Dendritic cell treated with granulocyte-macrophage colony-stimulating factor and Interleukin-4, amounts not matched to agents 40 ng/mL and 50 ng/mL, for 4 days (primary cell): ENCODE data around the gene CCL27.

Experiments
- H3K27ac Mint-ChIP-seq: one replicate; pipeline ENCODE4 v1.8.0; 2022; ENCODE audit warnings: mild to moderate bottlenecking, mixed read lengths
- H3K27me3 Mint-ChIP-seq: one replicate; pipeline ENCODE4 v1.8.0; 2022; ENCODE audit warnings: mild to moderate bottlenecking, mixed read lengths
- H3K36me3 Mint-ChIP-seq: one replicate; pipeline ENCODE4 v1.8.0; 2022; ENCODE audit warnings: low read depth, mixed read lengths
- H3K4me1 Mint-ChIP-seq: one replicate; pipeline ENCODE4 v1.8.0; 2022; ENCODE audit warnings: low read depth, mixed read lengths
- H3K4me3 Mint-ChIP-seq: one replicate; pipeline ENCODE4 v1.8.0; 2022; ENCODE audit warnings: mild to moderate bottlenecking, moderate library complexity, mixed read lengths
- H3K9me3 Mint-ChIP-seq: one replicate; pipeline ENCODE4 v1.8.0; 2022; ENCODE audit warnings: mixed read lengths
- intact Hi-C: fragments of 100-400 bp; cut with micrococcal nuclease; formaldehyde crosslinking; loops from one replicate; pipeline ENCODE4 v1.15.0; 2022

Gene CCL27

DNA sequence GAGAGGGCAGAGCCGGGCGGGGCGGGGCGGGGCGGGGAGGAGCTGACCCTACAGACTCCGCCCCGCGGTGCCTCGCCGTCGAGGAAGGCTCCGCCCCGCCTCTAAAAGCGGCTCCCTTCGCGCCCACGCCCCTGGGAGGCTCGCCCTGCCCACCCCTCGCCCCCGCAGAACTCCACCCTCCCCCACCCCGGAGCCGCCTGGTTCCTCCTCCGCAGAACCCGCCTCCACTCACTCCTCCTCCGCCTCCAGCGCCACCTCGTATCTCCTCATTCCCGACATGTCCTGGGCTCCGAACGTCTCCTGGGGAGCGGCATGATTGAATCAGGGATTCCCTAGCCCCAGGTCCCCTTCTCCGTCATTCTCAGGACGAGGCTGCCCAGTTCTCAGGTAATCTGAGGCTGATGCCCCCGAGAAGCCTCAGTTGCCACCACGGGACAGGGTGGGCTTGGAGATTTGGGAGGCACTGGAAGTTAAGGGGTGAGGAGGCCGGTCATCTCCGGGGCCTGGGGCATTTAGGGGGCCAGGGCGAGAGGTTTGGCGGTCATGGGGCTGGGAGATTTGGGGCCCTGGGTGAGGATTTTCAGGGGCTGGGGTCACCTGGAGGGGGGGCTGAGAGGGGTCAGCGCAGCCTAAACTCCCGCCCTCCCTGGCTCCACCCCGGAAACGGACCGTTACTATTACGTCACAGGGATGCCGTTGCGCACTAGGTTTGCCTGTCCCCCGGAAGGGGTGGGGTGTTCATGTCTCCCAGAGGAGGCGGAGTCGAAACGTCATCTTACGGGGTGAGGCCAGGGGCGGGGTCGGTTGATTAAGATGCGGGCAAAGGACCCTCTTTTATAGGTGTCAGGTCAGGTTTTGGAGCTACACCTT is 3.2 kb upstream of the CCL27 start:
- H3K4me1 Mint-ChIP-seq = peaks cover 35% of the 10 kb centered on the region

DNA sequence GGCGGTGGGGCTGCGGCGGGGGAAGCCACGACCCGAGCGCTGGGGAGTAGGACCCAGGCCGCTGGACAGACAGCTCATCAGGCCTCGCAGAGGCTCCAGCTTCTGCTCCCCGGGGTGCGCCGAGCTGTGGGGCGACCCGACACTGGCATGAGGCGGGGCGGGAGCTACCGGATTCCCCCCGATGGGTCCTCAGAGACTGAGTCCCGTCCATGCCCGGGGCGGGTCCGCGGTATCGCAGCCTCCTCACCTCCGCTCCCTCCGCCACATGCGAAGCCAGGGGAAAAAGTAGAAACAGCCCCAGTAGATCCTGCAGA is 2.6 kb upstream of the CCL27 start:
- peaks cover 35% of the 10 kb centered on the region for H3K4me1 Mint-ChIP-seq
- peak overlapping the region; percentile 91 for H3K27ac Mint-ChIP-seq
- no peaks in the 10 kb centered on the region for H3K27me3 Mint-ChIP-seq
- H3K4me3 Mint-ChIP-seq = peak overlapping the region; percentile 81
- H3K36me3 Mint-ChIP-seq = peaks cover 10% of the 10 kb centered on the region
- intact Hi-C loops = loop anchor here (1.0 to 5.0 kb wide), 2 partner anchors 28 to 407 kb away; partner anchors contain the start of genes SIGMAR1 and VCP
- H3K9me3 Mint-ChIP-seq = peaks cover 11% of the 10 kb centered on the region

More for the DNA sequence above, 3.2 kb upstream of the CCL27 start:
- H3K27me3 Mint-ChIP-seq = no peaks in the 10 kb centered on the region
- intact Hi-C loops = loop anchor here (1.0 to 5.0 kb wide), 2 partner anchors 28 to 407 kb away; partner anchors contain the start of genes SIGMAR1 and VCP
- H3K4me3 Mint-ChIP-seq = peak overlapping the region; percentile 81
- peak overlapping the region; percentile 91 for H3K27ac Mint-ChIP-seq
- peaks cover 11% of the 10 kb centered on the region for H3K9me3 Mint-ChIP-seq
- peaks cover 10% of the 10 kb centered on the region for H3K36me3 Mint-ChIP-seq

DNA sequence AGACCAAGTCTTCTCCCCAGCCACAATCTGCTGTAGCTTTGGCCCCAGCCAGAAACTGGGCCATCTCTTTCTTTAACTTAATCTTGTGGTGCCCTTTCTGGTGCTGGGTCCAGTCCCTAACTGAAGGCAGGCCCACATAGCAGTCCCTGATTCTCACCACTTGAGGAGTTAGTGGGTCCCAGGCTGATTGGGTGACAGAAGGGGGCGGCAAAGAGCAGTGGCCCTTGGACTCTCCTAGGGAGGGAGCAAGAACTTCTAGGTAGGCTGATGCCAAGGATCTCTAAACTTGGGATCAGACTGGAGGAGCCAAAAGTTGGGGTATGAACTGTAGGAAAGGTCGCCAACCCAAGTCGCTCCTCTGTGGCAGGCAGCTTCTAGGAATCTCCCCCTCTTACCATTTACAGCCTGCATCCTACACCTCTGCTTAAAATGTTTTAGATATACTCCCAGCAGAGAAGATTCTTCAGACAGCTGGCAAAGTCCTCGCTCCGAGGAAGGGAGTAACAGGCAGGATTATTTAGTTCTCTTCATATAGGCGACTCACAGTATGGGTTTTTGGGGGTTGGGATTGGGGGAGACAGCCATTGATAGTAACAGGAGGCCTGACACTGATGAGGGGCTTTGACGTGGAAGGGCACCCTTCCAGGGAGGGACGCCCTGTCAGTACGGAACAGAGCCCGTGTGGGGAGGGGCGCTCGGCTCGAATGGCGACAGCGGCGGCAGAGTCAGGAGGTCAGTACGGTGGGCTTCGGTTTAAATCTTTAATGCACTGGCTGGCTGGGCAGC is 2.0 kb upstream of the CCL27 start:
- Mint-ChIP-seq H3K9me3 (peaks cover 8% of the 10 kb centered on the region), H3K4me1 (peaks cover 35% of the 10 kb centered on the region), H3K36me3 (peaks cover 9% of the 10 kb centered on the region), H3K27me3 (no peaks in the 10 kb centered on the region), H3K27ac (peak overlapping the region; percentile 91), H3K4me3 (peak overlapping the region; percentile 81)
- intact Hi-C loops = loop anchor here (1.0 to 5.0 kb wide), 3 partner anchors 17 to 408 kb away; partner anchors contain the start of genes SIGMAR1 and VCP

DNA sequence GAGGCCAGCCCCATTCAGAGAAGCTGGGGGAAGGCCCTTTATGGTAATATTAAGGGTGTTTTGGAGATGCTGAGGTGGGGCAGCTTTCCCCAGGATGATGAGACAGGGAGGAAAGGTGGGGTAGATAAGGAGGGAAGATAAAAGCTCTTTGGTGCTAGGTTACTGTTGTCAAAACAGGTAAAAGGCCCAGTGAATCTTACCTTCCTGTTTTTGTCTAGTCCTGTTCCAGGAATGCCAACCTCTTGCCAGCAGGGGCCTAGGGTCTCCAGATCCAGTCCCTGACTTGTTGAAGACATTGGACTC is 797 bp upstream of the CCL27 start:
- H3K9me3 Mint-ChIP-seq = no peaks in the 10 kb centered on the region
- H3K4me3 Mint-ChIP-seq = no peak overlapping the region
- intact Hi-C loops = no loop called here
- H3K36me3 Mint-ChIP-seq = no peaks in the 10 kb centered on the region
- no peak overlapping the region for H3K27ac Mint-ChIP-seq
- peaks cover 35% of the 10 kb centered on the region for H3K4me1 Mint-ChIP-seq
- H3K27me3 Mint-ChIP-seq = no peaks in the 10 kb centered on the region

DNA sequence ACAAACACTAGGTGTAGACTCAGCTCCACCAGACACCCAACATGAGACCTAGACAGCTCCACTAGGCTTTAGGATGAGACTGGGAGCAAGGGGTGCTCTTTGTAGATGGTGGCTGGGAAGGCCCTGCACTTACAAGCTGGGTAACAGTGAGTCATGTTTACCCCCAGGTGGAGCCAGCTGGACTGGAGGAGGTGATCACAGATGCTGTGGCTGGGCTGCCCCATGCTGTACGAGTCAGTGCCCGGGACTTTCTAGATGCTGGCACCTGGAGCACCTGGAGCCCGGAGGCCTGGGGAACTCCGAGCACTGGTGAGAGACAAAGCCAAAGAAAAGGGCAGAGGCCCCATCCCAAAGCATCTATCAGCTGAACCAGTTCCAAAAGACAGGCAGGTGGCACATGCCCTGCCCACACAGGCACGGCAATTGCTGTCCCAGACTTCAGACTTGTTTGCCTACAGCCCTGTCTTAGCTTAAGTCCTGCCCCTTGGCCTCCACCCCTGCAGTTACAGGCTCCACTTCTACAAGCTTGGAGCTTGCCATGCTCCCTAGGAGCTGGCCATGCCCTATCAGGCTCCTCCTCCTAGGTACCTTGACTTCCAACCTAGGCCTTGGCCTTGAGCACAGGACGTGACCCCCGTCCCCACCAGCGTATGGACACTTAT is 2.7 kb downstream of the CCL27 start:
- Mint-ChIP-seq H3K36me3 (no peaks in the 10 kb centered on the region), H3K4me1 (peaks cover 12% of the 10 kb centered on the region), H3K4me3 (no peak overlapping the region), H3K9me3 (no peaks in the 10 kb centered on the region), H3K27me3 (peaks cover 10% of the 10 kb centered on the region), H3K27ac (no peak overlapping the region)
- intact Hi-C loops = no loop called here

DNA sequence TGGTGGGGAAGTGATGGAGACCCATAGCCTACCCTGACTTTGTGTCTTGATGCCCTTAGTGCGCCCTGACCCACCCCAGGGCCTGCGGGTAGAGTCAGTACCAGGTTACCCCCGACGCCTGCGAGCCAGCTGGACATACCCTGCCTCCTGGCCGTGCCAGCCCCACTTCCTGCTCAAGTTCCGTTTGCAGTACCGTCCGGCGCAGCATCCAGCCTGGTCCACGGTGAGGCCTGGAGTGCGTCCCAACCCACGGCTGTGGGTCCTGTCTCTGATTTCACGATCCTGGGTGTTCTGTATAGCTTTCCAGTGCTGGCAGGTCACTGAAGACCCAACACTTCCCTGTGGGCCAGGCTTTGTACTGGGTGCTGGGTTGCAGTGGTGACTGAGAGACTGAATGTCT is 4.0 kb downstream of the CCL27 start:
- H3K36me3 Mint-ChIP-seq = no peaks in the 10 kb centered on the region
- H3K27ac Mint-ChIP-seq = no peak overlapping the region
- no peak overlapping the region for H3K4me3 Mint-ChIP-seq
- intact Hi-C loops = no loop called here
- no peaks in the 10 kb centered on the region for H3K9me3 Mint-ChIP-seq
- H3K27me3 Mint-ChIP-seq = peaks cover 15% of the 10 kb centered on the region
- peaks cover 5% of the 10 kb centered on the region for H3K4me1 Mint-ChIP-seq

DNA sequence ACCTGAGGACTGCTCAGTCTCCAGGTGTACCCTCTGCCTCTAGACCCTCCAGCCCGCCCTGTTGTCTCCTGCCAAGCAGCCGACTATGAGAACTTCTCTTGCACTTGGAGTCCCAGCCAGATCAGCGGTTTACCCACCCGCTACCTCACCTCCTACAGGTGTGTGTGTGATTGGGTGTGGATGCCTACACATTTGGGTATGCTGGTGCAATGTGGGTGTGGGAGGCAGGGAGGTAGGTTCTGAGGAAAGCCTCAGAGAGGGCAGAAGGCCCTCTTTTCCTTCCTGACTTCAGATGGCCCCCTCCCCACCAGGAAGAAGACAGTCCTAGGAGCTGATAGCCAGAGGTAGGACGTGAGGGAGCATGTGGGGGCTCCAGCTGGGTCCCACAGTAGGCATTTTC is 5.5 kb downstream of the CCL27 start:
- Mint-ChIP-seq H3K27me3 (peaks cover 23% of the 10 kb centered on the region), H3K4me1 (peaks cover 19% of the 10 kb centered on the region), H3K36me3 (no peaks in the 10 kb centered on the region), H3K9me3 (no peaks in the 10 kb centered on the region), H3K4me3 (no peak overlapping the region), H3K27ac (no peak overlapping the region)
- intact Hi-C loops = no loop called here

DNA sequence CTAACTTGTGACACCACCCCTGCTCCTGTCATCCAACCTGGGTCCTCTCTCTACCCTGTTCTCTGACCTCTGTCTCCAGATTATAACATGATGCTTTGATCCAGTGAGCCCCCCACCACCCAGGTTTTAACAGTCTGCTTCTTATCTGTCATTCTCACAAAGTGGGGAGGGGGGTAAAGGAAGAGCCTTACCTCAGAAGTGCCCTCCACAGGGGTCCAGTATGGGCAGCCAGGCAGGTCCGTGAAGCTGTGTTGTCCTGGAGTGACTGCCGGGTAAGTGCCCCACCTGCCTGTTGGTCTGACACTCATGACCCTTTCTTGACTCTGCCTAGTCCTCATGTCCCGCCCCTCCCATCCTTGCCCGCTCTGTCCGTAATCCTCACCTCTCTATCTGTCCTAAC is 7.1 kb downstream of the CCL27 start:
- no peak overlapping the region for H3K27ac Mint-ChIP-seq

DNA sequence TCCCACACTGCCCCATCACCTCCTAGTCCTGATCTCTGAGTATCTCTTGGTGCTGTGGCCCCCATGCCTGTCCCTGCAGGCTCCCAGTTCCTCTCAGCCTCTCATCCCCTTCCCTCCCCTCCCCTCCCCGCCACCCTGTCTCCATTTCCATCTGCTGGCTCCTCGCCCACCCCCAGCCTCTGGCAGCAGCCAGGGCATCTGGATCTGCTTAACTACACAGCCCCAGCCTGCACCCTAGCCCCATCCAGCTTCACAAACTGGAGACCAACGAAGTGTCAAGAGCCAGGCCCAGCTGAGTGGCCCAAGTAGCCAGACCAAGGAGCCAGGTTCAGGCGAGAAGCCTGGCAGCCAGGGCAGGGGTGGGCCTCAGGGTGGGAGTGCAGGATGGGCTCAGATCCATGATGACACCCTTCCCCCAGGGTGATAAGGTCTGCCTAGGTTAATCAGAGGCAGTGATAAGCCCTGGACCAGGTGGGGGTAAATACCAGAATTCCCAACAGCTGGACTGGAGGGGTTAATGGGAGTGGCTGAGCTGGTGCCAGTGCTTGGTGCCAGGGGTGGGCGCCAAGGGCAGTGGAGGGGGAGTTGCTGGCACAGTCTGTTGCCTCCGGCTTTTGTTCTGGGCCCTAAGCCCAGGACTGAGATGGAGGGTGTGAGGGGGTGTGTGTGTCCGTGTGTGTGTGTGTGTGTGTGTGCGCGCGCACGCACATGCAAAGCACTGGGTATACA is 8.0 kb downstream of the CCL27 start:
- H3K27me3 Mint-ChIP-seq = peaks cover 23% of the 10 kb centered on the region
- H3K4me1 Mint-ChIP-seq = peaks cover 24% of the 10 kb centered on the region
- H3K4me3 Mint-ChIP-seq = no peak overlapping the region
- H3K36me3 Mint-ChIP-seq = peaks cover 15% of the 10 kb centered on the region
- intact Hi-C loops = no loop called here
- no peaks in the 10 kb centered on the region for H3K9me3 Mint-ChIP-seq
- no peak overlapping the region for H3K27ac Mint-ChIP-seq

More for the DNA sequence above, 7.1 kb downstream of the CCL27 start:
- Mint-ChIP-seq H3K9me3 (no peaks in the 10 kb centered on the region), H3K36me3 (peaks cover 5% of the 10 kb centered on the region), H3K27me3 (peaks cover 23% of the 10 kb centered on the region), H3K4me1 (peaks cover 24% of the 10 kb centered on the region), H3K4me3 (no peak overlapping the region)
- intact Hi-C loops = no loop called here

DNA sequence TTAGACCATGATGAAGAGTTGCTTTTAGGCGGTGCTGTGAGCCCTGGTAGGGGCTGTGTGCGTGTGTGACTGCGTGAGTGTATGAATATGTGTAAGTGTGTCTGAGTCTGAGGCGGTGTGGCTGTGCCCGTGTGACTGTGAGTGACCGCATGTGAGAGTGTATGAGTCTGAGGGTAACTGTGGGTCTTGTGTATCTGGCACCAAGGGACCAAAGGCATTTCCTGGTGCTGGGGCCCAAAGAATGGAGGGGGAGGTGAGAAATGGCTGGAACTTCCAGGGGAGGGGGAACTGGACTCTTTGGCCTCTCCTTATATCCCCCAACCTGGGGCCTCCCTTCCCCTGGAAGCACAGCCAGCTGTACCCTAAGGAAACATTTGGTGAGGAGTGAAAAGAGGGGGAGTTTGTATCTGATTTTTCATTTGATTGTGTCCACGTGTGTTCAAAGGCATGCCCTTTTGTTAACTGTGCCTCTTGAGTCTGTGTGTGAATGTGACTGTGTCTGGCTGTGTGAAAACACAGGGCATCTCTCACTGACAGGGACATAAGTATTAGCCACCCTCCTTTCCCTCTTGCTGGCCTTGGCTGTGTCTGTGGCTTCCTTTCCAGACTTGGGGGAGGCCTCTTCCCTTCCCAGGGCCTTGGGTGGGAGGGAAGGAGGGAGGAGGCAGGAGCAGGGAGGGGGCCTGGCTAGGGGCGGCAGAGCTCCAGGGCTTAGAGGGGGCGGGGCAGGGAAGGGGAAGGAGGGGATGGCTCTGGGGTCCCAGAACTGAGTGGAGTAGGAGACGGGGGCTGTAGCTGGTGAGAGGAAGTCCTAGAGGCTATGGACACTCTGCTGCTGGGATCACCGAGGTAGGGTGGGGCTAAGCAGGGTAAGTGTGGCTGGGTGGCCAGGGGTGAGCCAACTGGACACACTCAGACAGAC is 9.0 kb downstream of the CCL27 start:
- peak overlapping the region; percentile 52 for H3K27ac Mint-ChIP-seq
- intact Hi-C loops = no loop called here
- H3K36me3 Mint-ChIP-seq = peaks cover 25% of the 10 kb centered on the region
- H3K27me3 Mint-ChIP-seq = peaks cover 23% of the 10 kb centered on the region
- no peaks in the 10 kb centered on the region for H3K9me3 Mint-ChIP-seq
- no peak overlapping the region for H3K4me3 Mint-ChIP-seq
- peaks cover 29% of the 10 kb centered on the region for H3K4me1 Mint-ChIP-seq

DNA sequence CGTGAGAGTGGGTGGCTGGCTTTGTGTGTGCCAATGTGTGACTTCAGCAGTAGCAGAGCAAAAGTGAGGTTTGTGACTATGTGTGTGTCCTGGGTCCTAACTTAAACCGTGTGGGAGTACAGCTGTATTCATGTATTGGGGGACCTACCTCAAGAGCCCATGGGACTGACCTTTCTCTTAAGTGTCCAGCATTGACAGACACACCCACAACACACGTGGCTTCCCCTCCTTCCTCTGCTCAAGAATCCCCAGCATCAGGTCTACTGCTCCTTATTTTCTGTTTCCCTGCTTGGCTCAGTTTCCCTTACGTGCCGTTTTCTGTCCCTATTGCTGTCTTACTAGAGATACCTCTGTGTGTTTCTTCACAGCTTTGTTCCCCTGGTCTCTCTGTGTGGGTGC is 9.9 kb downstream of the CCL27 start:
- Mint-ChIP-seq H3K9me3 (no peaks in the 10 kb centered on the region), H3K27me3 (peaks cover 23% of the 10 kb centered on the region), H3K36me3 (peaks cover 33% of the 10 kb centered on the region), H3K27ac (peak overlapping the region; percentile 52), H3K4me1 (peaks cover 37% of the 10 kb centered on the region), H3K4me3 (peak overlapping the region; percentile 37)
- intact Hi-C loops = no loop called here

DNA sequence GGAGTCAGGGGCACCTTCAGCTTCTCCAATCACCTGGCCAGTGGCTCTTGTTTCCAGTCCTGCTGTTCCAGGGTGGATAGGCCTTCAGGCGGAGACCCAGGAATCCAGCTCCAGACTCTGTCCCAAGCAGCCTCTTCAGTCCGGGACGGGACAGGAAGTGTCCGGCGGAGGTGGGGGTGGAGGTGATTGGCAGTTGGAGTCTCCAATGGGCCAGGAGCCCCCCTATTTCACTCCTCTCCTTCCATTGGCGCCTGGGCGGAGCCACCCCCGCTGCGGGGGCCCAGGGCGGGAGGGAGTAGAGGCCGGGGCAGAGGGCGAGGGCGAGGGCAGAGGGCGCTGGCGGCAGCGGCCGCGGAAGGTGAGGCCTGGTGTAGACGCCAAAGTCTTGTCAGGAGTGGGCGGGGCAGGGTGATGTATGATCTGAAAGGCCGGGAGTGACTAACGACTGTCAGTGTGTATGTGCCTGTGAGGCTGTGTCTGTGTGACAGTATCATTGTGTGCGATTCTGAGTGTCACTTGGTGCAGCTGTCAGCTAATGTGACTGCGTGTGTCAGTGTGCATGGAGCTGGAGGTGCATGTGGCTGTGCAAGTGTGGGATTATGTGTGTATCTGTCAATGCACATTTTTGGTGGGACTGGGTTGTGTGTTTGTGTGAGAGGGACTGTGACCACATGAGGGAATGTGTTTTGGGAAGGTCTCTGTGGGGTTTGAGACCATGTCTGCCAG is 10.4 kb downstream of the CCL27 start, which contains the start of gene IL11RA:
TSS of gene IL11RA (plus strand) at position 310 of the 726 bp plus-strand sequence. CDS start 3,033 bp downstream, outside the sequence.
- Mint-ChIP-seq H3K27me3 (peaks cover 23% of the 10 kb centered on the region), H3K36me3 (peaks cover 33% of the 10 kb centered on the region), H3K4me1 (peaks cover 43% of the 10 kb centered on the region), H3K9me3 (no peaks in the 10 kb centered on the region), H3K4me3 (peak within 1 kb of the TSS; percentile 37), H3K27ac (peak within 1 kb of the TSS; percentile 52)
- intact Hi-C loops = no loop called here
